ENCODE data around the gene ZNF230.

The ZNF230 gene

DNA sequence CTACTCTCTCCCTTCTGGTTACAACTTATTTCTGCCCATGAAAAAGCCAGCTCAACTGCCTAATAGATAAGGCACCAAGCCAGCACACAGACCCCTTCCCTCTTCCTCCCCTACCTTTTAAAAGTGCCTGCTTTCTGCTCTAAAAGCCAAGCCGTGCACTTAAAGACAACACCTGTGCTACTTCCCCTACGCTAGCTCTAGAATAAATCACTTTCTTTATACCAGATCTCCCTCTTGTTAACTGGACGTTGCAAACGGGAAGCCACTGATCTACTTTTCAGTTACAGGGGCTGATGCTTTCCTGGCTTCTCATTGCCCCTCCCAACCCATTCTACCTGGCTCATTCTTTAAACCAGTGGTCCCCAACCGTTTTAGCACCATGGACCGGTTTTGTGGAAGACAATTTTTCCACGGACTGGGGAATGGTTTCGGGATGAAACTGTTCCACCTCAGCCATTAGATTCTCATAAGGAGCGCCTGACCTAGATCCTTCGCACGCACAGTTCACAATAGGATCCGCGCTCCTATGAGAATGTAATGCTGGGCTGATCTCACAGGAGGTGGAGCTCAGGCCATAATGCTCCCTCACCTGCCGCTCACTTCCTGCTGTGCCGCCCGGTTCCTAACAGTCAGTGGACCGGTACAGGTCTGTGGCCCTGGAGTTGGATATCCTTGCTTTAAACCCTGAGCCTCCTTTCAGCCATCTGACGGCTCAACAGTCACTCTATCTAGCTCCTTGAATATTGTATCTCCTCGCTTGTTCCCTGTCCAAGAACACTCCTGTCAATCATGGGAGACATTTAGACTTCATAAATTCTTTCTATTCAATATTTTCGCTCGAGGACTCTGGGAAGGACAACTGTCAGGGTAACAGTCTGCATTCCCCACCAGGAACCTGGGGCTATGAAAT, 48.2 kb downstream of the ZNF230 start:
- peak; percentile 42 for DNase-seq

GRCh38 chr19:44051650-44052402, 49.1 kb downstream of the ZNF230 start, which contains the start of gene ZNF223:
ZNF223 (plus strand) TSS chr19:44052036; CDS start chr19:44055177, 3,141 bp downstream.
- peak; percentile 92 for DNase-seq

DNA sequence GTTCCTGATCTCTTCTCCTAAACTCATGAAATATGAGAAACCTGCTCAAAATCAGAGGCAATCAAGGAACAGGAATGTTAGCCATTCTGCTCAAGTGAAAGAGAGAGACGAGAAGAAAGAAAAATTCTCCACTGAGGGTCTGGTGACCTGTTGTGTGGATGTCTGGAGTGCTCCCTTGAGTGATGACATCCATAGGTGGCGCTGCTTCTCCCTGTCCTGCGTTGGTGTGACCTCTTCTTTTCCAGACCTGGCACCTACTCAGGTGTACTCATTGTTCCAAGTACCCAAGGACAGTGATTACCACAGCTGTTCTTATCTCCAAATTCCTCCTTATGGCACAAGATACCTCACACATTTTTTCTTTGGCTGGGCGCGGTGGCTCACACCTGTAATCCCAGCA, 53.1 kb downstream of the ZNF230 start:
- DNase-seq, result no peak

GRCh38 chr19:44059229-44059628, 56.5 kb downstream of the ZNF230 start:
- no peak for DNase-seq

GRCh38 chr19:44061038-44061437, 58.3 kb downstream of the ZNF230 start:
- DNase-seq, result no peak

Data from NCI-H1436 (cell line).